Middle frontal gyrus (tissue), 1 donor: ENCODE measurements around the gene KRTAP4-9.
"Not testable (repeated sequence)": the region's sequence is repeated elsewhere in the genome, so short reads cannot be mapped to it uniquely, and the experiment has no call there.

ENCODE experiments used
- DNase-seq: peaks from one replicate; pipeline ENCODE4 v3.0.0-alpha.2; 2015; ENCODE audit warnings: low spot score; ENCODE audit errors: extremely low spot score

Gene KRTAP4-9

DNA sequence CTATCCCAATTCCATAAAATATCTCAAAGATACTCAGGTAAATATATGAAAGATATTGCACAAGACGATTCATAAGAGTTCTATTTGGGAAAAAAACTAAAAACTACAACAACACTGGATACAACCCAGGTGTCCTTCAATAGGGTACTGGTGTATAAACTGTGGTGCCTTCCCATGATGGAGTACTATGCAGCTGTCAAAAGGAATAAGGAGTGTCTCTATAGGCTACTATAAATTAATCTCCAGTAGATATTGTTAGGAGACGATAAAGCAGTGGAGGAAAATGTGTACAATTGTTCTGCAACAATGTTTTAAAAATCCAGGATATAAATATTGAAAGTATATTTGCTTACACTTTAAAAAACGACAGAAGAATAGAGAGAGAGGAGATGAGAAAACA, 21.2 kb downstream of the KRTAP4-9 start:
- DNase-seq, result no peak

DNA sequence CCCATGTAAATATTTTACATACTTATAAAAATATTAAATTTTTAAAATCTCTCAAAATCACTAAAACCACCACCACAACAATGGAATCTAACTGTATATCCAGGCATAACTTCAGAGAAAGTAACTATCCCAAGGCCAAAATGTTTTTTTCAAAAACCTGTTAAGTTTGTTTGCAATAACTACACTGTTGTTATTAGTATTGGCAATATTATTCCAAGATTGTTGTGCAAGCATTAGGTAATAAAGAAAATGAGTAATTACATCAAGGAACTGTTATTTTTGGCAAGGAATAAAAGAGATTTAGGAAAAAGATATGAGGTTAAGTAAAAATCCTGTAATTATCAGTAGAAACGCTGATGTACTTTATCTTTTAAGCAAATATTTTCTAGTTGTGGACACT, 22.2 kb downstream of the KRTAP4-9 start:
- no peak for DNase-seq

DNA sequence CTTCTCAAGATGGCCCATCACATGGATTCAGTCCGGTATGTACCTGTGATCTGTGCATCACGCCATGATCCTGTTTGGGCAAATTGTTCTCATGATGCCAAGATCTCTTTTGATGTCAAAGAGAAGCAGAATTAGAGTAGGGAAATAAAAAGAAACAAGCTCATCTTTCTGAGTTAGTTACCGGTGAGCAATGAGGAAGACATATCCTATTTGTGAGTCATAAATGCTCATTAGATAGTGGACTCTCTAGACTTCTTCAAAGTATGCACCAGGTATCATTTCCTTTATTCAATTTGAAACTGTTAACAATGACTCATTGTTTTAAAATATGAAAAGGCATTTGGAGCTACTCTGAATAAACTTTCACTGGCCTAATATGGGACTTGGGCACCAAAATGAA, 26.8 kb downstream of the KRTAP4-9 start:
- DNase-seq, result no peak

DNA sequence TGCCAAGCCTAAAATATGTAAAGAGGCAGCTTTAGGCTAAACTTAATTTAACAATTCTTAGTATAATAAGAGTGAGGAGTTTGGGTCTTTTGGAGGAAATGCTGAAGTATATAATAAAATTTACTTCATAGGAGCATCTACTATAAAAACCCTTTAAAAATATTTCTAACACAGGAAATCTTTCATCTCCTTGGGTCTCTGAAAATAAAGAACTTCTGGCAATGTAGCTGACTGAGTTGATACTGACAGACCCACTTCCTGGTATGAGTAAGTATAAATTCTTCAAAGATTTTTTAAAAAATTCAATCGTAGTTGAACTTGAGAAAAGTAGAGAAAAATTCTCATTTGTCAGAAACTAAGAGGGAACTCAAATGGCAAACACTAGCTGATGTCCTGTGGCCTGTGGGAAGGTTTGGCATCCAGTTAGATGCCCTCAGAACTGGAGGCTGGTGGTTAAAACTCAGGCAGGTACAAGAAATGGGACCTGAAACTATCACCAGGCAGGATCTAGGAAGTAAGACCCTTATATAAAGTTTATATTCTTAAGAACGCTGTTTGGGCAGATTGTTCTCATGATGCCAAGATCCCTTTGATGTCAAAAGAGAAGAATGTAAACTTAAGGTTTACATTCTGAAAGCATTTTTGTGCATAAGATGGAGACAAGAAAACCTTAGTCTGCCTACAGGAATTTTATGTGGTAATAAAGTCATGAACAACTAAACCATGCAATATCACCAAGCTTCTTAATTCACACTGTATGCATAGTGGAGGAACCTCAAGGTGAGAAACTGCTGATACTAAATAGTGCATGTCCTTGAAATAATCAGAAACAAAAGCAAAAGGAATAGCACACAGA, 28.9 kb downstream of the KRTAP4-9 start:
- no peak for DNase-seq

DNA sequence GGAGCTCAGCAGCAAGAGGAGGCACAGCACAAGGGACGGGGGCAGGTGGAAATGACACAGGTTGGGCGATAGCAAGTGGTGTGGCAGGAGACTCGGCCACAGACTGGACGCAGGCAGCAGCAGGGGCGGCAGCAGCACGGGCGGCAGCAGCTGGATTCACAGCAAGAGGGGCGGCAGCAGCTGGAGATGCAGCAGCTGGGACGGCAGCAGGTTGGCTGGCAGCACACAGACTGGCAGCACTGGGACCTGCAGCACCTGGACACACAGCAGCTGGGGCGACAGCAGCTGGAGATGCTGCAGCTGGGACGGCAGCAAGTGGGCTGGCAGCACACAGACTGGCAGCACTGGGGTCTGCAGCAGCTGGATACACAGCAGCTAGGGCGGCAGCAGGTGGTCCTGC, 34.7 kb downstream of the KRTAP4-9 start:
- DNase-seq, result not testable (repeated sequence)

DNA sequence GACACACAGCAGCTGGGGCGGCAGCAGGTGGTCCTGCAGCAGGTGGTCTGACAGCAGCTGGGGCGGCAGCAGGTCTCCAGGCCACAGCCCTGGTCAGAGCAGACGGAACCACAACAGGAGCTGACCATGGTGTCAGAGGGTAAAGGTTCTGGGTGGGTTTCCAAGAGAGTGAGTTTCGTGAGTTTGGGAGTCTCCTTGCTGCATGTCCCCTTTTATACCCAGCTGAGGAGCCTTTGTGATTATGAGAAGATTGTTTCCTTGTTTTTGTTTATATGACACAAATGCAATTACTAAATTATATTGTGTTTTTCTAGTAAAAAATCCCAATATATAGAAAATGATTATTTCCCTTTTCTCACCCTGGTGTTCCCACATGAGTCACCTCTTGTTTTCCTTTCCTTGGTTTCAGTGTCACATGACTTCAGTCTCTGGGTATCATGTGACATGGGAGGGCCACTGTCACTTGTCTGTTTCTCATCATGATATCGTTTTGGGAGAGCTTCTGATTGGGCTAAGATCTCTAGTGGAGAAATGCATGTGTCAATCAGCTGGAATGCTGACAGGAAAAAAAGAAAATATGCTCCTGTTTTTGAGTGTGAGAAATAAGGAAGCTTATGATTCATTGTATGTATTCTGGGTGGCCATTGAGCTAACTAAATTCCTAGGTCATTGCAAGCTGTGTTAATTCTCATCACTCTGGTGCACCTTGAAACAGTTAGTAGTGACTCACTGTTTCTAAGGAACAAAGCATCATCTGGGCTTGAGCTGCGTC, 35.4 kb downstream of the KRTAP4-9 start, which contains the start of gene KRTAP4-6:
Gene KRTAP4-6 (minus strand): TSS at position 185 of the 772 bp plus-strand sequence. CDS start 57 bp downstream, at position 128.
- no peak for DNase-seq

DNA sequence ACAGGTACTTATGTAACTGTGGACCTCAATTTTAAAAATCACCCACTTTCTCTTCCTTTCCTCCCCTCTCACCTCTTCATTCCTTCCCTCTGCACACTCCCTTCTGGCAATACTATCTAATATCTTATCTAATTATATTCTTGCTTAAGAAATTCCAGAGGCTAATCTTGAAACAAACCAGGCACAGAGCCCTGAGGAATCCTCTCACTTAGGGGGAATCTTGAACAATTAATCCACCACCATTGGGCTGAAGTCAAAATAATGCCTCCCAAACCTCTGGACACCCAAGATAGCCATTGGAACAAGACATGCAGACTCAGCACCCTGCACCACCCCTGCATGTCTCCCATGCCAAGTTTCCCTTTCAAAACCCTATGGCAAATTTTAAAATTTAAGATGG, 36.2 kb downstream of the KRTAP4-9 start:
- DNase-seq, result no peak

DNA sequence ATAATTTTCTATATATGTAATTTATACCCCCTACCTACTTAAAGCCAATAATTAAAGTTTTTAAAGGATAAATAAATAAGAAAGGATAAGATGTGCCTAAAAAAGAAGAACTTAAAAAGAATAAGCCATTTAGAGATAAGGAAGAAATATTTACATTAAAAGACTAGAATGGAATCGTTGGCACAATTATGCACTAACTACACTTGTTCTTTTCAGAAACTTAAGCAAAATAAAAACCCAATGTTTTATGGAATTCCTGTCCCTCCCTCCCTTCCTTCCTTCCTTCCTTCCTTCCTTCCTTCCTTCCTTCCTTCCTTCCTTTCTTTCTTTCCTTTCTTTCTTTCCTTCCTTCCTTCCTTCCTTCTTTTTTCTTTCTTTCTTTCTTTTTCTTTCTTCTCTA, 39.7 kb downstream of the KRTAP4-9 start:
- DNase-seq, result no peak

DNA sequence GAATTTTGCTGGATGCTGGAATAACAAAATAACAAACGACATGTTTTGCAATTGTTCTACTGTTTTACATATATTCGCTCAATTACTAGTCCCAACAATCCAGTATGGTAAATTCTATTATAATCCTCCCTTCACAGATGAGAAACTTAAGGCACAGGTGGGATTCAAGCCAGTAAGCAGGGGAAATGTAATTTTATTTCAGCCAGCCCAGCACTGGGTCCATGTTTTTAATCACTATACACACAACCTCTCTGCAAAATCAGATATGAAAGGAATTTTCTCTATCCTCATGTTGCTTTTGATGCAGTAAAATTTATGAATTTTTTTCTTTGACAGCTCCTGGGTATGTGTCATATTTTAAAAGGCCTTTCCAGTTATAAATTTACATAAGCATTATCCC, 40.1 kb downstream of the KRTAP4-9 start:
- DNase-seq, result no peak

DNA sequence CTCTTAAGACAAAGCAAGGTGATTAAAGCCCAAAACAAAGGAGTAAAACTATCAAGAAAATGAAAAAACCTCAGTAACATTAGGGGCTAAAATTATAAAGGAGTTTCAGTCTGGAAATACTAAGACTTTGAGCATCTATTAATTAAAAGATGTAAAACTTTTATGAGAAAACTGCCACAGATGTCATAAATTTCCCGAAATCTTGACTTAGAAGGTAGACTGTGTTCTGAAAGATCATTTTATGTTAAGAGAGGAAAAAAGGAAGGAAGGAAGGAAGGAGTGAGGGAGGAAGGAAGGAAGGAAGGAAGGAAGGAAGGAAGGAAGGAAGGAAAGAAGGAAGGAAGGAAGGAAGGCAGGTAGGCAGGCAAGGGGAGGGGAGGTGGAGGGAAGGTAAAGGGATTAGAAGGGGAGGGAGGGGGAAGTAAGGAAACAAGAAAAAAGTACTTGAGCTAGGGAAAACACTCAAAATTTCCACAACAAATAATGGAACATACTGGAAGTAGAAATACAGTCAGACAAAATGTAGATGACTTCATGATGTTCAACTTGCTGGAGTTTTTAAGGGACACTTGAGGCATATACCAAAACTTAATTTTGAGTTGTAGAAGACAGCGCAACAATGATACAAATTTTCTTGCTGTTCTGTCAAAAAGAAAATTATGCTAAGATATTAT, 42.5 kb downstream of the KRTAP4-9 start:
- no peak for DNase-seq

DNA sequence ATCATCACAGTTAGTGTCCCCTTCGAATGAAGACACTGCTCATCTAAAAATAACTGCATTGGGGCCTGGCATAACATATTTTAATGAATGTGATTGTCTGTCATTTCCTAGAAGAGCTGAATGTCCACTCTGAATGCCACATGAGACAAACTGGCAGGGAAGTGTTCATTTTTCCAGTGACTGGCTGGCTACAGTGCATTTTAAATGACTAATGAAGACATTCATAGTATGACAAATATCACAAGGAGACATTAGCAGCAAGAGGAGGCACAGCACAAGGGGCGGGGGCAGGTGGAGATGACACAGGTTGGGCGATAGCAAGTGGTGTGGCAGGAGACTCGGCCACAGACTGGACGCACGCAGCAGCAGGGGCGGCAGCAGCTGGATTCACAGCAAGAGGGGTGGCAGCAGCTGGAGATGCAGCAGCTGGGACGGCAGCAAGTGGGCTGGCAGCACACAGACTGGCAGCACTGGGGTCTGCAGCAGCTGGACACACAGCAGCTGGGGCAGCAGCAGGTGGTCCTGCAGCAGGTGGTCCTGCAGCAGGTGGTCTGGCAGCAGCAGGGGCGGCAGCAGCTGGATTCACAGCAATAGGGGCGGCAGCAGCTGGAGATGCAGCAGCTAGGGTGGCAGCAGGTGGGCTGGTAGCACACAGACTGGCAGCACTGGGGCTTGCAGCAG, 43.9 kb downstream of the KRTAP4-9 start:
- DNase-seq, result not testable (repeated sequence)

DNA sequence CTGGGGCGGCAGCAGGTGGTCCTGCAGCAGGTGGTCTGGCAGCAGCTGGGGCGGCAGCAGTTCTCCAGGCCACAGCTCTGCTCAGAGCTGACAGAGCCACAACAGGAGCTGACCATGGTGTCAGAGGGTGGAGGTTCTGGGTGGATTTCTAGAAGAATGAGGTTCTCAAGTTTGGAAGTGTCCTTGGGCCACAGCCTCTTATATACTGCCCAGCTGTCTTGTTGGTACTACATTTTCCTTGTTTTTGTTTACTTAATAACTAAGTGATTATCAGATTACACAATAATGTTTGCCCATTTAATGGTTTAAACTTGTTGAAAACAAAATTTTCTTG, 44.4 kb downstream of the KRTAP4-9 start, which contains the start of gene KRTAP4-5:
Gene KRTAP4-5 (minus strand): TSS at position 174 of the 334 bp plus-strand sequence. CDS start 58 bp downstream, at position 116.
- DNase-seq, result no peak

DNA sequence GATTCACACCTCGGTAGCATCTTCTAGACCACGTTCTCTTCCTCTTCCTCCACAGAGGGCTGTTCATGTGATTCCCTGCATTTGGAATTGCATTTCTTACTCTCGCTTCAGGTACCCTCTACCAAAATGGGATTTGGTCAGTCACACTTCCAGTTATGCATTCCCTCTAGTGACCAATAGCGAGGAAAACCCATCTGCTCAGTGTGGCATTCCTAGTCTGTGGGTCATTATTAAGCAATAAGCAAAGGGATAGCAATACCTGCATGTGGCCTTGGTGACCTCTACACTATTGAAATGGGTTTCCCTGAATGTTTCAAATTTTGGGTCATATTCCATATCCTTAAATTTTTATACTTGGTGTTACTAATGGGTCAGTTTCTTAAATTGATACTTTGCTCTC, 44.8 kb downstream of the KRTAP4-9 start:
- DNase-seq, result no peak

DNA sequence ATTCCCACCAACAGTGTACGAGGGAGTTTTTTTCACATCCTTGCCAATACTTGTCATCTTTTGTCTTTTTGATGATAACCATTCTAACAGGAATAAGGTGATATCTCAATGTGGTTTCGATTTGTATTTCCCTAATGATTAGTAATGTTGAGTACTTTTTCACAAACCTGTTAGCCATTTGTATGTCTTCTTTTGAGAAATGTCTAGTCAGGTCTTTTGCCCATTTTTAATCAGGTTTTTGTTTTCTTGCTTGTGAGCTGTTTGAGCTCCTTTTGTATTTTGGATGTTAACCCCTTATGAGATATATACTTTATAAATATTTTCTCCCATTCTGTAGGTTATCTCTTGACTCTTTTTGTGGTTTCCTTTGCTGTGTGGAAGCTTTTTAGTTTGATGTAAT, 46.3 kb downstream of the KRTAP4-9 start:
- DNase-seq, result no peak

DNA sequence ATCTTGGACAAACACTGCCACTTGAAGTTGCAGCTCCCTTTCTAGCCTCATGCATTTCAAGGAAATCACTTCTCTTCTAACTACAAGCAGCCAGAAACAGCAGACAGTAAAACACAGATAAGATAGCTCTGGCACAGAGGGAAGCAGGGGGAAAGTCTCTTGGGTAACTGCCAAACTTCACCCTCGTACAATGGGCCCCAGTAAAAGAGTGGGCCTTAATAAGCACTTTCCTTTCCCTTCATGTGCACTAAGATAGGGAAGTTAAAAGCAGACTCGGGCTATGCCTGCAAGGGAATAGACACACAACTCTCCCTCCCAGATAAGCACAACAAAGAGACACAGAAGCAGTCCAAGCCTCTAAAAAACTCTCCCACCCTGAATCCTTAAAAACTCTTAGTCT, 48.7 kb downstream of the KRTAP4-9 start:
- DNase-seq, result no peak
